ENCODE measurements around the gene MADCAM1.

GRCh38 chr19:467554-467953 lies 28.7 kb upstream of the MADCAM1 start:
- TF ChIP-seq EP300 (IDR thresholded peaks at IDR 0.05; ENCODE audit: borderline replicate concordance in 1 of 2, low read depth in 2 of 2, low read length in 2 of 2) (no peak), BCL11A (IDR thresholded peaks at IDR 0.05; ENCODE audit: low read depth in 2 of 2, low read length in 2 of 2) (no peak), USF2 (IDR thresholded peaks at IDR 0.05; ENCODE audit: low read length) (no peak), CEBPB (IDR thresholded peaks at IDR 0.05; ENCODE audit: low read depth, low read length) (no peak), SAP30 (IDR thresholded peaks at IDR 0.05; ENCODE audit: insufficient read depth, insufficient replicate concordance, low read length) (no peak), ZNF274 (IDR thresholded peaks at IDR 0.05; ENCODE audit: borderline replicate concordance, extremely low read depth, low read length) (no peak), FOSL1 (IDR thresholded peaks at IDR 0.05; ENCODE audit: insufficient read depth, low read depth, low read length) (no peak), RNF2 (IDR thresholded peaks at IDR 0.05; ENCODE audit: borderline replicate concordance, low read depth, low read length, missing control alignments, poor library complexity, severe bottlenecking) (no peak), CBX8 (IDR thresholded peaks at IDR 0.05; ENCODE audit: borderline replicate concordance, low read depth, low read length) (no peak), BRCA1 (IDR thresholded peaks at IDR 0.05; ENCODE audit: low read depth, low read length) (no peak), EZH2 (IDR thresholded peaks at IDR 0.05; ENCODE audit: low read depth, low read length, severe bottlenecking) (no peak)
- TF ChIP-seq, protein P1, sequence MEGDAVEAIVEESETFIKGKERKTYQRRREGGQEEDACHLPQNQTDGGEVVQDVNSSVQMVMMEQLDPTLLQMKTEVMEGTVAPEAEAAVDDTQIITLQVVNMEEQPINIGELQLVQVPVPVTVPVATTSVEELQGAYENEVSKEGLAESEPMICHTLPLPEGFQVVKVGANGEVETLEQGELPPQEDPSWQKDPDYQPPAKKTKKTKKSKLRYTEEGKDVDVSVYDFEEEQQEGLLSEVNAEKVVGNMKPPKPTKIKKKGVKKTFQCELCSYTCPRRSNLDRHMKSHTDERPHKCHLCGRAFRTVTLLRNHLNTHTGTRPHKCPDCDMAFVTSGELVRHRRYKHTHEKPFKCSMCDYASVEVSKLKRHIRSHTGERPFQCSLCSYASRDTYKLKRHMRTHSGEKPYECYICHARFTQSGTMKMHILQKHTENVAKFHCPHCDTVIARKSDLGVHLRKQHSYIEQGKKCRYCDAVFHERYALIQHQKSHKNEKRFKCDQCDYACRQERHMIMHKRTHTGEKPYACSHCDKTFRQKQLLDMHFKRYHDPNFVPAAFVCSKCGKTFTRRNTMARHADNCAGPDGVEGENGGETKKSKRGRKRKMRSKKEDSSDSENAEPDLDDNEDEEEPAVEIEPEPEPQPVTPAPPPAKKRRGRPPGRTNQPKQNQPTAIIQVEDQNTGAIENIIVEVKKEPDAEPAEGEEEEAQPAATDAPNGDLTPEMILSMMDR (IDR thresholded peaks at IDR 0.05; ENCODE audit: control extremely low read depth in 1 of 3, insufficient read depth in 1 of 3, low read depth in 1 of 3, low read length in 3 of 3): no peak
- TF ChIP-seq, protein P2, sequence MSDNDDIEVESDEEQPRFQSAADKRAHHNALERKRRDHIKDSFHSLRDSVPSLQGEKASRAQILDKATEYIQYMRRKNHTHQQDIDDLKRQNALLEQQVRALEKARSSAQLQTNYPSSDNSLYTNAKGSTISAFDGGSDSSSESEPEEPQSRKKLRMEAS (IDR thresholded peaks at IDR 0.05): no peak
